ENCODE results near the gene RIPOR2.

Gene RIPOR2

DNA sequence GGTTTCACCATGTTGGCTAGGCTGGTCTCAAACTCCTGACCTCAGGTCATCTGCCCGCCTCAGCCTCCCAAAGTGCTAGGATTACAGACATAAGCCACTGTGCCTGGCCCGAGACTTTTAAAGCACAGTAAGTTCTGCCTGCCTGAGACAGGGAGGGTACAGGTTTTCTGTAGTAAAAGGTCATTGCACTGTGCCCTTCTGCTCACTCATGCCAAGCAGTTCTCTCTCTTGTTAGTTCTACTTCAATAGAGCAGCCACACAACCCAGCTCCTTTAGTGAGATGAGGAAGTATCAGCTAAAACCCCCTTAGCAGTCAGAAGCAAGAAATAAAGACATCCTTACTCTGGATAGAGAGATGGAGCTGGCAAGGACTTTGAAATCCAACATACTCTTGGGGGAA, 84.7 kb downstream of the RIPOR2 start:
- H3K4me3 ChIP-seq (ENCODE audit: low read length), result no peak overlapping the region
- TF ChIP-seq, protein P1, sequence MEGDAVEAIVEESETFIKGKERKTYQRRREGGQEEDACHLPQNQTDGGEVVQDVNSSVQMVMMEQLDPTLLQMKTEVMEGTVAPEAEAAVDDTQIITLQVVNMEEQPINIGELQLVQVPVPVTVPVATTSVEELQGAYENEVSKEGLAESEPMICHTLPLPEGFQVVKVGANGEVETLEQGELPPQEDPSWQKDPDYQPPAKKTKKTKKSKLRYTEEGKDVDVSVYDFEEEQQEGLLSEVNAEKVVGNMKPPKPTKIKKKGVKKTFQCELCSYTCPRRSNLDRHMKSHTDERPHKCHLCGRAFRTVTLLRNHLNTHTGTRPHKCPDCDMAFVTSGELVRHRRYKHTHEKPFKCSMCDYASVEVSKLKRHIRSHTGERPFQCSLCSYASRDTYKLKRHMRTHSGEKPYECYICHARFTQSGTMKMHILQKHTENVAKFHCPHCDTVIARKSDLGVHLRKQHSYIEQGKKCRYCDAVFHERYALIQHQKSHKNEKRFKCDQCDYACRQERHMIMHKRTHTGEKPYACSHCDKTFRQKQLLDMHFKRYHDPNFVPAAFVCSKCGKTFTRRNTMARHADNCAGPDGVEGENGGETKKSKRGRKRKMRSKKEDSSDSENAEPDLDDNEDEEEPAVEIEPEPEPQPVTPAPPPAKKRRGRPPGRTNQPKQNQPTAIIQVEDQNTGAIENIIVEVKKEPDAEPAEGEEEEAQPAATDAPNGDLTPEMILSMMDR (IDR thresholded peaks at IDR 0.05; ENCODE audit: insufficient read depth, low read depth, low read length, missing control alignments), result no peak
- no peak for DNase-seq (ENCODE audit: low read depth)

DNA sequence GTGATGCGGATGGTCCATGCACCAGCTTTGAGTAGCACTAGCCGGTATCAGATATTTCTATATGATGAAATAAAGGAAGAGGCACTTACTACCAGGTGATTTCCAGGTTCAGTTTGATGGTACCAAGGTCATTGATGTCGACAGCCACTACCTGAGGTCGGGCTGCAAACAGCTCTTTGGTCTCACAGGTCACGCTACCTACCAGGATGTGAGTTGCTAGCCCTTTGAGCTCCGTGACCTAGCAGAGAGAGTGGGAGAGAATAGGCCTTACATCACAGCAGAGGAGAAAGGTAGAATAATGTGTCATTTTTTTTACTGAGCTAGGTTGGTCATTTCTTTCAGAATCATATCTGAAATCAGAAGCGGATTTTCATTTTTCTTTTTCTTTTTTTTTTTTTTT, 86.0 kb downstream of the RIPOR2 start:
- DNase-seq (ENCODE audit: low read depth), result no peak
- no peak overlapping the region for H3K4me3 ChIP-seq (ENCODE audit: low read length)
- TF ChIP-seq, protein P1 (IDR thresholded peaks at IDR 0.05; ENCODE audit: insufficient read depth, low read depth, low read length, missing control alignments), result no peak

DNA sequence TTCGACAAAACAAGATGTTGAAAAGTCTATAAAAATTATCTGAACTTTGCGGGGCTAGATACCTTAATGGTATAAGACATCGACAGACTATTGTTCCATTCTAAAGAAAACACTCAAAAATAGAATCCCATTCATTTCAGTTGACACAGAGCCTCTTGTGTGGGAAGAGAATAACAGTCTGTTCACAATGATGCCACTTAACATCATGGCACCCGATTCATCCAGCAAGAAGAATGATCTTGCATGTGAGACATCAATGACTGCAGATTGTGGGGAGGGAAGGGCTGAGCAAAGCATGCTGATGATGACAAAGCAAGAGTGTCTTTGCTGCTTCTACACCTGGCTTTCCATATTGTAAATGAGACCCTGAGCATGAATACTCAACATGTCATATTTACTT, 87.3 kb downstream of the RIPOR2 start:
- no peak for DNase-seq (ENCODE audit: low read depth)
- no peak overlapping the region for H3K4me3 ChIP-seq (ENCODE audit: low read length)
- TF ChIP-seq, protein P1 (IDR thresholded peaks at IDR 0.05; ENCODE audit: insufficient read depth, low read depth, low read length, missing control alignments), result no peak

GRCh38 chr6:24847402-24847801, 88.4 kb downstream of the RIPOR2 start:
- peak; percentile 62 for DNase-seq (ENCODE audit: low read depth)
- TF ChIP-seq, protein P1 (IDR thresholded peaks at IDR 0.05; ENCODE audit: insufficient read depth, low read depth, low read length, missing control alignments), result no peak
- H3K4me3 ChIP-seq (ENCODE audit: low read length), result no peak overlapping the region

- no peak overlapping the region for H3K4me3 ChIP-seq (ENCODE audit: low read length)
- DNase-seq (ENCODE audit: low read depth), result no peak
- TF ChIP-seq, protein P1 (IDR thresholded peaks at IDR 0.05; ENCODE audit: insufficient read depth, low read depth, low read length, missing control alignments), result no peak
These were observed 90.2 kb downstream of the RIPOR2 start for GRCh38 chr6:24845578-24845977.

- H3K4me3 ChIP-seq (ENCODE audit: low read length), result no peak overlapping the region
- TF ChIP-seq, protein P1 (IDR thresholded peaks at IDR 0.05; ENCODE audit: insufficient read depth, low read depth, low read length, missing control alignments), result no peak
- DNase-seq (ENCODE audit: low read depth), result no peak
These were observed 90.9 kb downstream of the RIPOR2 start for GRCh38 chr6:24844903-24845302.

DNA sequence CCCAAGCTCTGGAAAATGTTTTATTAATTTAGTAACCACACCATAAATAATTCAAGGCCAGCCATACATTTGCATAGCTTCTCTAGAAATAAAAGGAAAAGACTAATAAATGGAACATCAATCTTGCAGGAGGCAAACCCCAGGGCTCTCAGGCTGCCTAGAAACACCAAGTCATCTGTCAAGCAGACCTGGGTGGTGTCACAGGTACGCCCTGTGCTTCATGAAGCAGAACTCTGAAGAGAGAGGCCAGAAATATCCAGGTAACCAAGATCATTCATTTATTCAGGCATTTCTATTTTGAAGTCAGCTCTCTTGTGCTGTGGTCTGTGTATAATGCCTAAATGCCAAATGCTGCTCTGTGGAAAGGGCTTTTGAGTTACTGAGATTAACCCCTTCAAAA, 91.7 kb downstream of the RIPOR2 start:
- H3K4me3 ChIP-seq (ENCODE audit: low read length), result no peak overlapping the region
- DNase-seq (ENCODE audit: low read depth), result no peak
- TF ChIP-seq, protein P1 (IDR thresholded peaks at IDR 0.05; ENCODE audit: insufficient read depth, low read depth, low read length, missing control alignments), result no peak
